Neural cell (in vitro differentiated cells): ENCODE data around the gene KRT73.

Experiments used
- CTCF ChIP-seq: fragments of 450-650 bp; IDR thresholded peaks from 2 replicates; pipeline ENCODE4 v1.5.1; 2014; ENCODE audit warnings: antibody characterized with exemption, mild to moderate bottlenecking, moderate library complexity; ENCODE audit not compliant: poor library complexity, severe bottlenecking
- RAD21 ChIP-seq: fragments of 450-650 bp; conservative IDR thresholded peaks from 2 replicates; pipeline ENCODE4 v1.6.1; 2014; ENCODE audit warnings: antibody characterized with exemption, mild to moderate bottlenecking, moderate library complexity
- REST ChIP-seq: IDR thresholded peaks from 2 replicates; pipeline ENCODE4 v1.6.1; 2012; ENCODE audit warnings: borderline replicate concordance

- TF ChIP-seq CTCF, result no peak
- TF ChIP-seq RAD21, result no peak
- no peak for TF ChIP-seq REST
These were observed 45.1 kb downstream of the KRT73 start for GRCh38 chr12:52573306-52573705.
